ENCODE measurements around the gene CYBRD1.

GRCh38 chr2:171509945-171510731 is 12.1 kb upstream of the CYBRD1 start:
- TF ChIP-seq CTCF (IDR thresholded peaks at IDR 0.05) (no peak), POLR2A (IDR thresholded peaks at IDR 0.05) (no peak)
